ENCODE data around the gene TMEM147.

The TMEM147 gene

GRCh38 chr19:35549174-35549788 lies 3.9 kb downstream of the TMEM147 start:
- DNase-seq (ENCODE audit: low read depth), result no peak

GRCh38 chr19:35549879-35550523 lies 4.6 kb downstream of the TMEM147 start:
- no peak for DNase-seq (ENCODE audit: low read depth)

DNA sequence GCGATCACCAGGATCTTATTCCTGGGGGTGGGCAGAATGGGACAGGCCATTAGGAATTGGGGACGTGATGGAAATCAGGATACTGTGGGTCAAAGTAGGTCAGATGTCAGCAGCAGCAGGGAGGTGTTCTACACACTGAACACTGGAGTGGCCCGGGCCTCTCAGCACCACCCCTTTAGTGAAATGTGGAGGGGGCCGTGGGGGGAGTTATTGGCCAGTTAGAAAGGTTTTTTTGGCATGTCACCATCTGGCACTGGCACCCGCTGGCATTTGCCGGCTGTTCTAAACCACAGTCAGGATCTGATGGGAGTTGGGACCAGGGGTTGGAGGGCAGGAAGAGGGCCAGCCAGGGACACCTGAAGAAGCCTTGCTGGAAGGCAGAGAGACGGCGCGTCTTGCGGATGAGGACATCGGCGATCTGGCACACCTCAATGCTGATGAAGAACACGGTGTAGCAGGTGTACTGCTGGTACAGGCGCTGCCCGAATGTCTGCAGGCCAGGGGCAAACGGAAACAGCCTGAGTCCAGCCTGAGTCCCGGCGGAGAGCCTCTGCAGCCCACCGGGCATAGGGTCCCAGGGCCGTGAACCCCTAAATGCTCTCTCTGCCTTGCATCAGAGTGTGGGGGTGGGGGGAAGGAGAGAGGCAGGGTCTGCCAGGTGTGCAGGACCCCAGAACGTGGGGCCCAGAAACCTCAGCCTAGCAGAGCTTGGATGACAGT lies 5.8 kb downstream of the TMEM147 start:
- DNase-seq (ENCODE audit: low read depth), result no peak

DNA sequence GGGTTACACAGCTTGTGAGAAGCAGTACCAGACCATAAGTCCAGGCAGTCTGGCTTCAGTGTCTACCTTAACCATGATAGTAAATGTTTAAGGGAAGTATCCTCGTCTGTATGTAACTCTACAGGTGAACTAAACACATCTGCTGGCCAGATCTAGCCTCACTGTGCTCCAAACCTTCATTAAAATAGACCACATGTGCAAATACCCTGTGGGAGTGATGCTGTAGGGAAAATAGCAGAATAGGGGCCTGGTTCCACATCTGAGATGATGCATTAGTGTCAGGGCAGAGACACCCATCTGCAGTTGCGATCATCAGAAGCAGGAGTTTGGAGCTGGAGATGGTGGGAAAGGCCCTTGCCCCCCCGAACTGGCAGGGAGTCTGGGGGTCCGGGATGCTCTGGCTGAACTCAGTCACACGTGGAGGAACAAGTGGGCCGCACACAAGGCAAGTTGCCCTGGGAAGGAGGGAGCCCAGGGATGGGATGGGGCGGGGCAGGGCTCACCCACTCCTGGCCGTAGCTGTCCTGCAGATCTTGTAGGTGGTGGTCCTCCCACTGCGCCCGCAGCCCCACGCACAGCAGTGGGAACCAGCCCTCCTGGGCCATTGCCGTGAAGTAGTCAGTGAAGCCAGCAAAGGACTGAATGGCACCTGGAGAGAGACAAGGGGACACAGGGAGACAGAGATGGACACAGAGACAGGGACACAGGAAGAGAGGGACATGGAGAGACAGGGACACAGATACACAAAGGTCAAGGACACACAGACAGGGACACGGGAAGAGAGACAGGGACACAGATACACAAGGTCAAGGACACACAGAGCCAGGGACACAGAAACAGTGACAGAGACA lies 7.3 kb downstream of the TMEM147 start:
- no peak for DNase-seq (ENCODE audit: low read depth)

- DNase-seq (ENCODE audit: low read depth), result no peak
Observed at GRCh38 chr19:35553385-35554000, 8.1 kb downstream of the TMEM147 start.

- no peak for DNase-seq (ENCODE audit: low read depth)
Observed at GRCh38 chr19:35554076-35554475, 8.7 kb downstream of the TMEM147 start.

- DNase-seq (ENCODE audit: low read depth), result no peak
Observed at GRCh38 chr19:35555301-35556005, 10.0 kb downstream of the TMEM147 start.

DNA sequence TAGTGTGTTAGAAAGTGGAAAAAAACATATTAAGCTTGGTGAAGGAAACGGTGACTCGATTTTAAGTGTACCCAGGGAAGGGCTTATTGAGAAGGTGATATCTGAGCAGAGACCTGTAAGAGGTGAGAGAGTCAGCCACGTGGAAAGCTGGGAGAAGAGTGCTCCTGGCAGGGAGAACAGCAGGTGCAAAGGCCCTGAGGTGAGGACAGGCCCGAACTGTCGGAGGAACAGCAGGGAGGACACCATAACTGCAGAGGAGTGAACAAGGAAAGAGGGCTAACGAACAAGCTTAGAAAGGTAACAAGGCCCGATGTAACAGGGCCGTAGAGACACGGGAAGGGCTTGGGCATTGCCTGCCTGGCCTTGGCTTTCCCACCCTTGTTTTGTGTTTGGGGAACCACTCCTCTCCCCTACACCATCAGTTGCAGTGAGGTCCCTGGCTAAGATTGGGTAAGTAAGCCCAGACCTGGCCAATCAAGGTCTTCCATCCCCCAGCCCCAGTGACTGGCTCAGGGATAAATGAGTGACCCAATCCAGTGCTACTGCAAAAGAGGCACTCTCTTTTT lies 10.7 kb downstream of the TMEM147 start:
- no peak for DNase-seq (ENCODE audit: low read depth)

DNA sequence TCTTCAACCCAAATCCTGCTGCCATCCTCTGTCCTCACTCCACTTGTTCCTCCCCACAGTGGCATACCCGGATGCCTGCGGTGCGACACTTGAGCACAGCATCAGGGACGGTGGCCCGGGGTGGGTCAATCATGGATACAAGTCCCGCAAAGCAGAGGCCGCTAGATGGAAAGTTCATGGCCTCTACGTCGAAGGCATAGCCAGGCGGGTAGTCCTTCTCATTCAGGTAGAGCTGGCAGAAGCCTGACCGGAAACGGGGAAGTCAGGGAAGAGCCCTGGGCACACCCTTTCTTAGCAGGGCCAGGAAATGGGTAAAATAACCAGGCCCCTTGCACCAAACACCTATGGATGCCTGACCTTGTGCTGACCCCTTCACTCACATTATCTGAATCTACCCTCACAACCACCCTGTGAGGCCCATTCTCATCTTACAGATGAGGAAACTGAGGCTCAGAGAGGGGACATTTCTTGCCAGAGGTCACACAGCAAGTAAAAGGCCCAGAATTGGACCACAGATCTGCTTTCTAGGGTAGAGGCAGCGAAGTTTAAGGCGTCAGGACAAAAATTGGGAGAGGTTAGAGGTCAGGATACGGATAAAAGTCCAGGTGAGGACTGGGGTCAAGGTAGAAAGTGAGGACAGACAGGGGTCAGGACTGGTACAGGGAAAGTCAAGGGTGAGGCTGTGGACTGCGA lies 11.6 kb downstream of the TMEM147 start:
- DNase-seq (ENCODE audit: low read depth), result no peak

DNA sequence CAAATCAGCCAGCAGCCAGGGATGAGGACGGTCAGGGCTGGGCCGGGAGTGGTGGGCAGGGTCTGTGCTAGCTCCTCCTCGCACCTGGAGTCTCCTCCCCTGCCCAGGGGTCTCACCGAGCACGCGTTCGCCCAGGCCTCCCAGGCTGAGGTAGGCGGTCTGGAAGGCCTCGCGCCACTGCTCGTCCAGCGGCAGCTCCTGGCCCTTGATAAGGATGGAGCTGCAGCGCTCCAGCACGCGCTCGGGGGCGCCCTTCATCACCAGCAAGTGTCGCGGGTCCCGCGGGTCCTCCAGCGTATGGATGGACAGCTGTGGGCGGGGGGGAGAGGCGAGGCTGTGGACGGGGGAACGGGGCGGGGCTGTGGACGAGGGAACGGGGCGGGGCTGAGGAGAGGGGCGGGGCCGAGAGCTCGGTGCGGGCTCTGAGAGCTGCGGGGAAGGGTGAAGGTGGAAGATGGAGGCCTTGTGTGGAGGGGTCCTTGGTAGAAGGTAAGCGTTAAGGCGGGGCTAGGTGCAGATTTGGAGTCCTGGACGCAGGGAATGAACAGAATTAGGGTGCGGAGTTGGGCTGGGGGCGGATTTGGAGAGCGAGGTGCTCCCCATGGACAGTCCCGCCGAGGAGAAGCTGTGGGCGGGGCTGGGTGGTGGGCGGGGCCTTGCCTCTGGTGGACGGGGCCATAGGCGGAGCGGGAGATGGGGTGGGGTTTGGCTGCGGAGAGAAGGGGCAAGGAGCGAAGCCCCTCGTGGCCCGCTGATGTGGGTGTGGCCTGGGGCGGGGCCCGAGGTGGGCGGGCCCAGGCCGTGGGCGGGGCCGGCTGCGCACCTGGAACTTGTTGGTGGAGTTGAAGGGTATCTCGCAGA lies 12.3 kb downstream of the TMEM147 start:
- DNase-seq (ENCODE audit: low read depth), result no peak

DNA sequence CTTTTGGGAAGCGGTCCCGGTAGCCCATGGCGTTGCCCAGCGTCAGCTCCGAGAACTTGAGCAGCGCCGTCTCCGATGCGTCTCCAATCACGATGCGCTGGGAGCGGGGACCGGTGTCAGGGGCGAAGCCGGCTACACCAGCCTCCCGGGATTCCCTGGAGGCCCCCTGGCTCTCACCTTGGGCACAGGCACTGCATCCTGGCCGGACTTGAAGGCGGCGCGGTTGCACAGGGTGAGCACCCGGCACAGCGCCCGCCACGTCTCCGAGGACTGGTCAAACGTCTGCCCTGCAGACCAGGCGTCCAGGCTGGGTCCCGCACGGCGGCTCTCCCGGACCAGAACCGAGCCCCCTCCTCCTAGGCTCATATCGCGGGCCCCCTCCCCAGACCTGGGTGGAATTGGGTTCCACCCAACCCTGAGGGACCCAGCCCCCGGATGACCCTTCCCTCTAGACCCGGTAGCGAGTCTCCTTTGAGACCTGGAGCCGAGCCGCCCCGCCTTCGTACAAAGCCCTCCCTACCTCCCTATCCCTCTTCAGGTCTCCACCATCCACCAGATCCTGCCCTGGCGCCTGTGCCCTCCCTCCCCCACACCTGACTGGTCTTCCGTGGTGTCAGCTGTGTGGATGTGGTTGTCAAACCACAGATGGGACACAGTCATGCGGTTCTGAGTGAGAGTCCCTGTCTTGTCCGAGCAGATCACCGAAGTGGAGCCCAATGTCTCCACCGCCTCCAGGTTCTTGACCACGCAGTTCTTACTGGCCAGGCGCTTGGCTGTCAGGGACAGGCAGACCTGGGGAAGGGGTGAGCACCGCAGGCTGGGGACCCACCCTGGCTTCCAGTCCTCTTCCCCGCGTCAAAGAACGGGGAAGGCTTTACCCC lies 13.2 kb downstream of the TMEM147 start:
- DNase-seq (ENCODE audit: low read depth), result no peak

GRCh38 chr19:35559281-35559659 lies 13.8 kb downstream of the TMEM147 start:
- DNase-seq (ENCODE audit: low read depth), result no peak

DNA sequence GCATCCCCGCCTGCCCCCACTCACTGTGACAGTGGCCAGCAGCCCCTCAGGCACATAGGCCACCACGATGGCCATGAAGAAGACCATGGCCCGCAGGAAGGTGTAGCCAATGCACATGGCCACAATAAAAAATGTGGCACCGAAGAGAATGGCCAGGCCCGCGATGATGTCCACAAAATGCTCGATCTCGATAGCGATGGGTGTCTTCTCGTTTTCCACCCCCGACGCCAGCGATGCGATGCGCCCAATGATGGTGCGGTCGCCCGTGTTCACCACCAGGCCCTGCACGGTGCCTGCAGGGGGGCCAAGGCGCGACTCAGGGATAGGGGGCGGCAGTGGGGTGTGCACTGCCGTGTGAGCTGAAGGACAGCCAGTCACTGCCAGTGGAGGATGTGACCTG lies 14.4 kb downstream of the TMEM147 start:
- DNase-seq (ENCODE audit: low read depth), result no peak

- DNase-seq (ENCODE audit: low read depth), result no peak
Observed at GRCh38 chr19:35560271-35560670, 14.8 kb downstream of the TMEM147 start.

DNA sequence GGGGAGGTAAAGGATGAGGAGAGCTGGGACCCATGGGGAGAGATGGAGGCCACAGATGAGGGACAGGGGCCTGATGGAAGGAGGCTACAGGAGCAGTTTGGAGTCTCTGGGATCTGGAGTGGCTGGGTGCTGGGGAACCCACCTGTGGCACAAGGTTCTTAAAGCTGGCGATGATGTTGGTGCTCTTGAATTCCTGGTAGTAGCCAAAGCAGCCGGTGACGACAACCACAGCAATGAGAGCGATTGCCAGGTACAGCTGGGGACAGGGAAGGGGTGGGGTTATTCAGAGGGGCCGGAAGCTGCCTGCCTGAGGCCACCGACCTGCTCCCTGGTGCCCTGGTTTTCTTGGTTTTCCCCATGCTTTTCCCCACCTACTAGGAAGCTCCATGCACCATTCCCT lies 15.3 kb downstream of the TMEM147 start:
- DNase-seq (ENCODE audit: low read depth), result no peak

DNA sequence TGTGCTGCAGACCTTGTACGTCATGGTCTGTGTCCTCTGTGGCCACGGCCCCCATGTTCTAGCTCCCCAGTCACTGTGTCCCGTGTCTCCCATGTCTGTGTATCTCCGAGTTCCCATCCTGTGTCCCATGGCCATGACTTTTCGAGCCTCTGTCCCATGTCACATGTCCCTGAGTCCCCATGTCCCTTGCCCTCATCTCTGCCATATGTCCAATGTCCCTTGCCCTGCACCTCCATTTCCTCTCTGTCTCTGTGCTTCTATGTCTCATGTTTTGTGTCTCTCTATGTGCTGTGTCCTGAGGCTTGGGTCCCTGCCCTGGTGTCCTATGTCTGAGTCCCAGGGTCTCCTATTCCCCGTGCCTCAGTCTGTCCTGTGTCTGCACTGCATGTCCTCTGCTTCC lies 16.0 kb downstream of the TMEM147 start:
- DNase-seq (ENCODE audit: low read depth), result no peak

DNA sequence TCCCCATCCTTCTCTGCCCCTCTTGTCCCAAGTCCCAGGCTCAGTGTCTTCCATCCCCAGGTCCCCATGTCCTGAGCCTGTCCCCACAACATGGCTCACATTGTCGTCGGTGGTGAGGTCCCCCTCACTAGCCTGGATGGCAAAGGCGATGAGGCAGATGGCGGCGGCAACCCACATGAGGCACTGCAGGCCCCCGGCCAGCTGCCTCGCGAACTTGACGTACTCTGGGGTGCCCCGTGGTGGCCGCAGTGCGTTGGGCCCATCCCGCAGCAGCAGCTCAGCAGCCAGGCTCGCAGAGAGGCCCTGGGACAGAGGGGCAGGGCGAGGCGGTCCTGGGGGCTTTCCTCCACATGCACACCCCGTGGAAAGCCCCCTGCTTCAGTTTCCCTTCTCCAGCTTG lies 16.9 kb downstream of the TMEM147 start:
- DNase-seq (ENCODE audit: low read depth), result no peak

DNA sequence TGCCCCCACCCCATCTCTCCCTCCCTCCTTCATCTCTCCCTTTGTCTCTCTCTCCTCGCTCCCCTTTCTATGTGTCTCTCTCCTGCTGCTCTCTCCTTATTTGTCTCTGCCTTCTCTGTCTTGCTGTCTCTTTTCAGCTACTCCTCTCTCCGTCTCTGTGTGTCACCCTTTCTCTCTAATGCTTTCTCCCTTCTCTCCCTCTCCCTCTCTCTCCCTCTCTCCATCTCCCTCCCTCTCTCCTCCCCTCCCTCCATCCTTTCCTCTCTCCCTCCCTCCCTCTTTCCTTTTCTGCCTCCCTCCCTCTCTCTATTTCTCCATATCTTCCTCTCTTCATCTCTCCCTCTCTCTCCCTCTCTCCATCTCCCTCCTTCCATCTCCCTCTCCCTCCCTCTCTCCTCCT lies 17.4 kb downstream of the TMEM147 start:
- no peak for DNase-seq (ENCODE audit: low read depth)
